NCI-H128 (cell line): ENCODE results near the gene ZNF397.

ENCODE experiments used
- DNase-seq: peaks from one replicate; lab custom pipeline; 2025; ENCODE audit not compliant: unreplicated experiment; lab: John Stamatoyannopoulos, UW

The ZNF397 gene

DNA sequence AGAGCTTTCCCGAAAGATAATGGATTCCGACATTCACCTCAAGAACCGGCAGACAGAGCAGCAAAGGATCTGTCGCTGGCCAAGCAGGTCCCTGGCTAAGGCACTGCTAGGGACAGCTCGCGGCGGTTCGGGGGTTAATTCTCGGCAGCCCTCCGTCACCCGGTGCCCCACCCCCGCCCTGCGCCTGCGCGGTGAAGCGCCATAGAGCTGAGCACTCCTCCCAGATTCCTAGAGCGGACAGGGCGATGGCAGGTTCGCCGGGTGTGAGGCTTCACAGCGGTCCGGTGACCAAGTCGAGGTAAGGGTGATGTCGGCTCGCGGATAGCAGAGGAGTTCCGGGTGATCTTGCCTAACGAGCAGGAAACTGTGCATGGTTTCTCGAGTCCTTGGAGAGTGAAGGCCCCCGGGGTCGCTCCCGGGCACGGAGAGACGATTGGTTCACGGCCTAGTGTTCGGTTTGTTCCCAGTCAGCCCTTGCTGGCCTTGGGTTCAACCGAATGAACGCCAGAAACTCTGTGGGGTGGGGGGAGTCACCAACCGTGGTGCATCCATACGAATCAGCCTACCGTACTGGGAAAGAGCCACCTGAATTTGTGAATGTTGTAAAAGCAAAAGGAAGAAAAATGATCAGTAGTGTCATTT, 49.4 kb downstream of the ZNF397 start, which contains the start of gene ZSCAN30:
ZSCAN30 (minus strand) TSS at position 136 of the 642 bp plus-strand sequence. CDS start 25,877 bp downstream, outside the sequence.
- peak; percentile 89 for DNase-seq

DNA sequence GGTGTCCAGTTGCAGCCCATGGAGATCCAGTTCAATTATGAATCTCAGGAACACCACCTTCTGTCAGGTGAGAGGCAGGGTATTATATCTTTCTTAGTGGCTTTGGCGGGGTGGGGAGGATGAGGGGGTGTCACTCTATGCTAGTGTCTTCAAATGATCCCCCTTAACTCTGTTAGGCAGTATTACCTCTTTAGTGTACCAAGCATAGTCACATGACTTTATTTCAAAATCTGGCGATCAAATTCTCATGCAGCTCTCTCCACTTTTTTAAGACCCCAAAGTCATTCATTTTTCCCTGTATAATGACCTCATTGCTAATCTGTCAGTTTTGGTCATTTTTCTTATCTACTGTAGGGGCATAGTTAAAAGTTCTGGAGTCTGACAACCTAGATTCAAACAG, 50.3 kb downstream of the ZNF397 start:
- DNase-seq, result no peak

DNA sequence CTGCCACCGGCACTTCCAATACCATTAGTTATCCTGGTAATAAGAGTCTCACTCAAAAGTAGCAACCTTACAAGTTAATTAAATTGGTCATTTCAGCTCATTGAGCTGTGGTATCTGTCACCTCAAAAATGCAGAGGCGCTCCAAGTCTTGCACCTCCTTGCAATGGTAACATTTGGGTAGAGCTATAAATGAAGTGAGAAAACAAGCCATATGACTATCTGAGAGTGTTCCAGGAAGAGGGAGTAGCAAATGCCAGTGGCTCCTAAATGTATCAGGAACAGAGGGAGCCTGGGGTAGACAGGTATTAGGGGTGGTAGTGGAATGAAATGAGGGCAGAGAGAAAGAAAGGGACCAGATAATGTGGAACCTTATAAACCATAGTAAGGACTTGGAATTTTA, 55.2 kb downstream of the ZNF397 start:
- no peak for DNase-seq

DNA sequence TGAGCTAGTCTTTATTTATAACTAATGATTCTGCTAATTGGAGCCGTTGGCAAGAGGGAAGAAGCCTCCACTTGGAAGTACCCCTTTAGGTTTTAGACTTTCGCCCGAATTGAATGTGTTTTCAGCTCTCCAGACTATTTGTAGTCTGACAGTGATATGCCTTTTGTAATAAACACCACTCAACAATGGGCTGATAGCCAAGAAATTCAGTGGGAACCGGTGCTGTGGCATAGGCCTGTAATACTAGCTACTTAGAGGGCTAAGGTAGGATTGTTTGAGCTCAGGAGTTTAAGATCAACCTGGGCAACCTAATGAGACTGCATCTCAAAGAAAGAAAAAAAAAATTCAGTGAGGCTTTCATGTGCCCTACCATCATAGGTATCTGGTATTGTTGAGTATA, 62.8 kb downstream of the ZNF397 start:
- peak; percentile 40 for DNase-seq

DNA sequence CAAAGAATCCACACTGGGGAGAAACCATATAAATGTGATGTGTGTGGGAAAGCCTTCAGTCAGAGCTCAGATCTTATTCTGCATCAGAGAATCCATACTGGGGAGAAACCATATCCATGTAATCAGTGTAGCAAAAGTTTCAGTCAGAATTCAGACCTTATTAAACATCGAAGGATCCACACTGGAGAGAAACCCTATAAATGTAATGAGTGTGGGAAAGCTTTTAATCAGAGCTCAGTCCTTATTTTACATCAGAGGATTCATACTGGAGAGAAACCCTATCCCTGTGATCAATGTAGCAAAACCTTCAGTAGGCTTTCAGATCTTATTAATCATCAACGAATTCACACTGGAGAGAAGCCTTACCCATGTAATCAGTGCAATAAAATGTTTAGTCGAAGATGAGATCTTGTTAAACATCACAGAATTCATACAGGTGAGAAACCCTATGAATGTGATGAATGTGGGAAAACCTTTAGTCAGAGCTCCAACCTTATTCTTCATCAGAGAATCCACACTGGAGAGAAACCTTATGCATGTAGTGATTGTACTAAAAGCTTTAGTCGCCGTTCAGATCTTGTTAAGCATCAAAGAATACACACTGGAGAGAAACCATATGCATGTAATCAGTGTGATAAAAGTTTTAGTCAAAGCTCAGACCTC, 65.9 kb downstream of the ZNF397 start:
- no peak for DNase-seq
